GM21367 (cell line): Measurements from ENCODE around the gene ABCD4.

Source experiments
- ATAC-seq: cut with Tn5 transposase; IDR thresholded peaks from one replicate; pipeline ENCODE4 v1.9.1; 2021; ENCODE audit not compliant: unreplicated experiment

Gene ABCD4

GRCh38 chr14:74260525-74261233, 42.1 kb downstream of the ABCD4 start:
- no peak for ATAC-seq

- no peak for ATAC-seq
These were observed 43.2 kb downstream of the ABCD4 start for GRCh38 chr14:74259513-74259912.

- no peak for ATAC-seq
These were observed 44.0 kb downstream of the ABCD4 start for GRCh38 chr14:74258764-74259035.

- ATAC-seq = no peak
These were observed 44.6 kb downstream of the ABCD4 start for GRCh38 chr14:74257941-74258763.

GRCh38 chr14:74257078-74257940, 45.4 kb downstream of the ABCD4 start:
- no peak for ATAC-seq

GRCh38 chr14:74255281-74255680, 47.5 kb downstream of the ABCD4 start:
- no peak for ATAC-seq

- no peak for ATAC-seq
These were observed 53.0 kb downstream of the ABCD4 start for GRCh38 chr14:74249433-74250375.

- no peak for ATAC-seq
These were observed 54.7 kb downstream of the ABCD4 start for GRCh38 chr14:74248017-74248416.

- no peak for ATAC-seq
These were observed 56.2 kb downstream of the ABCD4 start for GRCh38 chr14:74246542-74246941.

GRCh38 chr14:74245292-74245691, 57.4 kb downstream of the ABCD4 start:
- ATAC-seq = no peak

GRCh38 chr14:74244115-74244514, 58.6 kb downstream of the ABCD4 start:
- ATAC-seq = no peak

GRCh38 chr14:74243051-74243450, 59.7 kb downstream of the ABCD4 start:
- ATAC-seq = no peak

GRCh38 chr14:74242780-74243042, 60.0 kb downstream of the ABCD4 start:
- no peak for ATAC-seq

GRCh38 chr14:74242021-74242779, 60.5 kb downstream of the ABCD4 start:
- no peak for ATAC-seq

GRCh38 chr14:74241652-74242017, 61.1 kb downstream of the ABCD4 start:
- ATAC-seq = no peak

GRCh38 chr14:74240794-74241651, 61.7 kb downstream of the ABCD4 start:
- ATAC-seq = no peak

- ATAC-seq = no peak
These were observed 62.6 kb downstream of the ABCD4 start for GRCh38 chr14:74239848-74240793.
